ENCODE measurements around the gene SAXO1.

GRCh38 chr9:19074229-19074628 lies 41.2 kb upstream of the SAXO1 start:
- TF ChIP-seq CTCF (conservative IDR thresholded peaks at IDR 0.05) (no peak), EZH2 (IDR thresholded peaks at IDR 0.05; ENCODE audit: low read depth) (no peak)
